GM10248 (cell line): Measurements from ENCODE around the gene LITAF.
"Not testable (repeated sequence)": the region's sequence is repeated elsewhere in the genome, so short reads cannot be mapped to it uniquely, and the experiment has no call there.

Experiments used
- CTCF ChIA-PET: fragments of 300-600 bp; sonication (Branson Sonifier 250); formaldehyde crosslinking; extraction: SDS; loops from one replicate; lab custom pipeline; 2021; ENCODE audit warnings: antibody characterized with exemption; lab: Yijun Ruan, JAX
- POLR2A ChIA-PET: fragments of 350-650 bp; sonication (Branson Sonifier 250); formaldehyde crosslinking; extraction: SDS; loops from one replicate; lab custom pipeline; 2020; ENCODE audit warnings: antibody characterized with exemption; lab: Yijun Ruan, JAX
- DNase-seq: peaks from one replicate; pipeline ENCODE4 v3.0.0; 2012; ENCODE audit errors: extremely low spot score
- CTCF ChIP-seq: IDR thresholded peaks from 2 replicates; pipeline ENCODE4 v1.5.1; 2012; ENCODE audit warnings: mild to moderate bottlenecking, low read depth; ENCODE audit errors: extremely low read depth, missing control alignments, control extremely low read depth

Gene LITAF

GRCh38 chr16:11610580-11610979 lies 23.9 kb upstream of the LITAF start:
- no peak for TF ChIP-seq CTCF
- no peak for DNase-seq
- CTCF ChIA-PET: interaction anchor here (0.6 to 4.5 kb wide), 2 partner anchors 11 to 36 kb away, joined by 3 to 18 read pairs; no protein-coding TSS in a partner anchor
- POLR2A ChIA-PET: no interaction called here

GRCh38 chr16:11610121-11610505 lies 23.4 kb upstream of the LITAF start:
- DNase-seq: no peak
- TF ChIP-seq CTCF: no peak
- ChIA-PET POLR2A (no interaction called here), CTCF (interaction anchor here (4.5 kb wide), 1 partner anchor 11 kb away, joined by 18 read pairs; no protein-coding TSS in a partner anchor)

- no peak for DNase-seq
- CTCF ChIA-PET: interaction anchor here (1.0 to 4.5 kb wide), 3 partner anchors 10 to 77 kb away, joined by 3 to 18 read pairs (median 6); no protein-coding TSS in a partner anchor
- no peak for TF ChIP-seq CTCF
- POLR2A ChIA-PET: no interaction called here
These were observed 22.9 kb upstream of the LITAF start for GRCh38 chr16:11609474-11610120.

- no peak for DNase-seq
- TF ChIP-seq CTCF: no peak
- CTCF ChIA-PET: interaction anchor here (1.0 to 1.1 kb wide), 2 partner anchors 34 to 74 kb away, joined by 3 read pairs; no protein-coding TSS in a partner anchor
- POLR2A ChIA-PET: no interaction called here
These were observed 19.2 kb upstream of the LITAF start for GRCh38 chr16:11605891-11606290.

GRCh38 chr16:11605564-11605886 lies 18.8 kb upstream of the LITAF start:
- no peak for TF ChIP-seq CTCF
- DNase-seq: no peak
- CTCF ChIA-PET: interaction anchor here (1.0 kb wide), 1 partner anchor 73 kb away, joined by 3 read pairs; no protein-coding TSS in a partner anchor
- POLR2A ChIA-PET: interaction anchor here (0.6 kb wide), 1 partner anchor 14 kb away, joined by 3 read pairs; no protein-coding TSS in a partner anchor

GRCh38 chr16:11604783-11605563 lies 18.3 kb upstream of the LITAF start:
- DNase-seq: no peak
- CTCF ChIA-PET: interaction anchor here (1.0 kb wide), 1 partner anchor 73 kb away, joined by 3 read pairs; no protein-coding TSS in a partner anchor
- no peak for TF ChIP-seq CTCF
- POLR2A ChIA-PET: interaction anchor here (0.6 kb wide), 1 partner anchor 15 kb away, joined by 3 read pairs; no protein-coding TSS in a partner anchor

GRCh38 chr16:11604296-11604695 lies 17.6 kb upstream of the LITAF start:
- POLR2A ChIA-PET, CTCF ChIA-PET, DNase-seq: not testable (repeated sequence)
